ENCODE measurements around the gene PRKAR1B. TPM values are rescaled to one million over a fixed set of nuclear protein-coding genes. Genes with fewer than 3 reads are reported as not detected.

Gene PRKAR1B
- total and polyA plus RNA-seq, 8 donors: 2.5 to 8.4 (median 5.3) TPM

DNA sequence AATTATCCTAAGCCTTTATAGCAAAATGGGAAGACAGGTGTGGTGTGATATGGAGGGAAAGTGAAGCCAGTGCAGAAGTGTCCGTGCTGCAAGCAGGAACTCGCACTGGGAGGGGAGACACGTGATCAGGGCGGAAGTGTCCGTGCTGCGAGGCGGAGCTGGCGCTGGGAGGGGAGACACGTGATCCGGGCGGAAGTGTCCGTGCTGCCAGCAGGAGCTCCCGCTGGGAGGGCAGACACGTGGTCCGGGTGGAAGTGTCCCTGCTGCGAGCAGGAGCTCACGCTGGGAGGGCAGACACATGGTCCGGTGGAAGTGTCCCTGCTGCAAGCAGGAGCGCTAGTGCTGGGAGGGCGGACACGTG lies 40.5 kb upstream of the PRKAR1B start:
- TF ChIP-seq, protein P1, sequence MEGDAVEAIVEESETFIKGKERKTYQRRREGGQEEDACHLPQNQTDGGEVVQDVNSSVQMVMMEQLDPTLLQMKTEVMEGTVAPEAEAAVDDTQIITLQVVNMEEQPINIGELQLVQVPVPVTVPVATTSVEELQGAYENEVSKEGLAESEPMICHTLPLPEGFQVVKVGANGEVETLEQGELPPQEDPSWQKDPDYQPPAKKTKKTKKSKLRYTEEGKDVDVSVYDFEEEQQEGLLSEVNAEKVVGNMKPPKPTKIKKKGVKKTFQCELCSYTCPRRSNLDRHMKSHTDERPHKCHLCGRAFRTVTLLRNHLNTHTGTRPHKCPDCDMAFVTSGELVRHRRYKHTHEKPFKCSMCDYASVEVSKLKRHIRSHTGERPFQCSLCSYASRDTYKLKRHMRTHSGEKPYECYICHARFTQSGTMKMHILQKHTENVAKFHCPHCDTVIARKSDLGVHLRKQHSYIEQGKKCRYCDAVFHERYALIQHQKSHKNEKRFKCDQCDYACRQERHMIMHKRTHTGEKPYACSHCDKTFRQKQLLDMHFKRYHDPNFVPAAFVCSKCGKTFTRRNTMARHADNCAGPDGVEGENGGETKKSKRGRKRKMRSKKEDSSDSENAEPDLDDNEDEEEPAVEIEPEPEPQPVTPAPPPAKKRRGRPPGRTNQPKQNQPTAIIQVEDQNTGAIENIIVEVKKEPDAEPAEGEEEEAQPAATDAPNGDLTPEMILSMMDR (IDR thresholded peaks at IDR 0.05): no peak
- 88 to 90% methylated on average over 21 of the region's 21 CpGs for WGBS, 2 donors
- Histone ChIP-seq H3K4me1 (peaks cover 20 to 23% (median 21%) of the 10 kb centered on the region in 3 donors), H3K9me3 (no peaks in the 10 kb centered on the region), H3K27ac (no peak overlapping the region), H3K4me3 (no peak overlapping the region), H3K36me3 (peaks cover 0 to 31% (median 17%) of the 10 kb centered on the region in 3 donors), H3K27me3 (no peaks in the 10 kb centered on the region)
- no peak for DNase-seq
- no peak for ATAC-seq
- no peak for FAIRE-seq
- intact Hi-C loops (cut with DNase I): no loop called here

DNA sequence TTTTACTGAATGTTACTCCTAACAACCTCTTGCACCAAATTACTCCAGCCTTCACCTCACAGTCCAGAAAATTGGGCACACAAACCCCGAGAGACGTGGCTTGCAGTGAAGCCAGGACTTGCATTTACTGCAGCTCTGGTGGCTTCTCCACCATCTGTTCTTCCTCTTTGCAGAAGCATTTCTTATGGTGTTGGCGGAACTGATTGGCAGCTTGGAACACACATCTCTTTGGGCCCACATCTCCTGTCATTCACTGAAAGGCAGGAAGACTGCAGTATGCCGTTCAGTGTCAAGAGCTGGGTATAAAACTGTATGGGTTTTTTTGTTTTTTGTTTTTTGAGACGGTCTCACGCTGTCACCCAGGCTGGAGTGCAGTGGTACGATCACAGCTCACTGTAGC lies 38.3 kb upstream of the PRKAR1B start:
- TF ChIP-seq, protein P1 (IDR thresholded peaks at IDR 0.05): no peak
- intact Hi-C loops (cut with DNase I): no loop called here
- WGBS, 2 donors: 95 to 96% methylated on average over 7 of the region's 7 CpGs
- DNase-seq (no peak), FAIRE-seq (no peak), ATAC-seq (no peak)
- Histone ChIP-seq H3K36me3 (peaks cover 0 to 31% (median 19%) of the 10 kb centered on the region in 3 donors), H3K27me3 (no peaks in the 10 kb centered on the region), H3K4me3 (no peak overlapping the region), H3K27ac (no peak overlapping the region), H3K4me1 (peaks cover 2 to 4% (median 3%) of the 10 kb centered on the region in 3 donors), H3K9me3 (no peaks in the 10 kb centered on the region)

- H3K4me3 ChIP-seq: no peak overlapping the region
- H3K36me3 ChIP-seq: peaks cover 0 to 31% (median 19%) of the 10 kb centered on the region in 3 donors
- FAIRE-seq: no peak
- intact Hi-C loops (cut with DNase I): no loop called here
- no peak overlapping the region for H3K27ac ChIP-seq
- ATAC-seq: no peak
- H3K4me1 ChIP-seq: no peaks in the 10 kb centered on the region
- no peaks in the 10 kb centered on the region for H3K9me3 ChIP-seq
- 94 to 96% methylated on average over 19 of the region's 19 CpGs for WGBS, 2 donors
- peak in 1 of 6 donors; percentile 21 for DNase-seq
- TF ChIP-seq, protein P1 (IDR thresholded peaks at IDR 0.05): no peak
- H3K27me3 ChIP-seq: no peaks in the 10 kb centered on the region
These were observed 36.7 kb upstream of the PRKAR1B start for GRCh38 chr7:763762-764161.

DNA sequence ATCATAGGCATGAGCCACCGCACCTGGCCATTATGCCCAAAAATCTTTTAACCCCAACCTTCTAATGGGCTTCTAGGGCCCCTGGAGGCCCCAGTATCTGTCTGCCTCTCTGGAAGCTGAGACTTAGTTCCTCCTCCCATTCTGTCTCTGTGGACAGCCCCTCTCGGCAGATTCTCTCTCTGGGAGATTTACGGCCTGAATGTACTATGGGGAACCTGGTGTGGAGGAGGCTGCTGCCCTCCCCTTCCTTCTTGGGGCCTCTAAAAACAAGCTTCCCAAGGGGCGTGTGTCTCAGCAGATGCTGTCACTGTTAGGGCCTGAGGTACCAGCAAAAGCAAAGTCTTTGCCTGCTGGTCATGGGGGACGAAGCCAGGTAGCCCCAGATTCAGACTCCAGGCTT lies 35.8 kb upstream of the PRKAR1B start:
- H3K27ac ChIP-seq: no peak overlapping the region
- intact Hi-C loops (cut with DNase I): no loop called here
- ATAC-seq: no peak
- peaks cover 0 to 40% (median 19%) of the 10 kb centered on the region in 3 donors for H3K36me3 ChIP-seq
- H3K27me3 ChIP-seq: no peaks in the 10 kb centered on the region
- WGBS, 2 donors: 92 to 94% methylated on average over 5 of the region's 5 CpGs
- TF ChIP-seq, protein P1 (IDR thresholded peaks at IDR 0.05): no peak
- H3K9me3 ChIP-seq: no peaks in the 10 kb centered on the region
- peak in 2 of 6 donors; percentile 6 to 9 for DNase-seq
- H3K4me3 ChIP-seq: no peak overlapping the region
- no peaks in the 10 kb centered on the region for H3K4me1 ChIP-seq
- FAIRE-seq: no peak

GRCh38 chr7:761631-762030 lies 34.5 kb upstream of the PRKAR1B start:
- FAIRE-seq (no peak), DNase-seq (peak in 1 of 6 donors; percentile 34), ATAC-seq (no peak)
- WGBS, 2 donors: 95 to 96% methylated on average over 11 of the region's 11 CpGs
- Histone ChIP-seq H3K4me3 (no peak overlapping the region), H3K4me1 (no peaks in the 10 kb centered on the region), H3K9me3 (no peaks in the 10 kb centered on the region), H3K27ac (no peak overlapping the region), H3K36me3 (peaks cover 1 to 52% (median 29%) of the 10 kb centered on the region in 3 donors), H3K27me3 (no peaks in the 10 kb centered on the region)
- intact Hi-C loops (cut with DNase I): no loop called here
- TF ChIP-seq, protein P1 (IDR thresholded peaks at IDR 0.05): no peak
